GM18502 (cell line): Measurements from ENCODE around the gene S100A11.

Source experiments
- ATAC-seq: cut with Tn5 transposase; IDR thresholded peaks from one replicate; pipeline ENCODE4 v1.9.1; 2021; ENCODE audit warnings: mild to moderate bottlenecking; ENCODE audit not compliant: unreplicated experiment, poor library complexity

S100A11 gene

DNA sequence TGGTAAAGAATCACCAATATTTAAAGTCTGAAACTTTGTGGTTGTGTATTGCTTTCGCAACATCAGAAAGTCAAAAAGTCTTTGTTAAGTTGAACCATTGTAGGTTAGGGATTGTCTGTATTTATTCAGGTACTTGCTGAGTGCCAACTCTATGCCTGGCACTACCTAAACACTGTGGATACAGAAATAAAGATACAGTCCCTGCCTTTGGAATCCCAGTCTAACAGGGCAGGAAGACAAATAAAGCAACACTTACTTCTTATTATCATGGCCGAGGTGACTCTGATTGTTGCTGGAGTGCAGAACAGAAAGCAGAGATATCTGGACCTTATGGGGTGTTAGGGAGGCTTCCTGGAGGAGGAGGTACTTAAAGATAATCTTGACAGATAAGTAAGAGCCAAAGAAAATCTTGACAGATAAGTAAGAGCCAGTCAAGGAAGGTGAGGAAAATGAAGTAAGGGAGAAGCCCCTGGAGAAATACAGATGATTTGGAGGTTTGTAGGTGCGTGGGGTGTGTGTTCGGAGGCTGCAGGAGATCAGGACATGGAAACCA is 31.4 kb downstream of the S100A11 start:
- no peak for ATAC-seq

DNA sequence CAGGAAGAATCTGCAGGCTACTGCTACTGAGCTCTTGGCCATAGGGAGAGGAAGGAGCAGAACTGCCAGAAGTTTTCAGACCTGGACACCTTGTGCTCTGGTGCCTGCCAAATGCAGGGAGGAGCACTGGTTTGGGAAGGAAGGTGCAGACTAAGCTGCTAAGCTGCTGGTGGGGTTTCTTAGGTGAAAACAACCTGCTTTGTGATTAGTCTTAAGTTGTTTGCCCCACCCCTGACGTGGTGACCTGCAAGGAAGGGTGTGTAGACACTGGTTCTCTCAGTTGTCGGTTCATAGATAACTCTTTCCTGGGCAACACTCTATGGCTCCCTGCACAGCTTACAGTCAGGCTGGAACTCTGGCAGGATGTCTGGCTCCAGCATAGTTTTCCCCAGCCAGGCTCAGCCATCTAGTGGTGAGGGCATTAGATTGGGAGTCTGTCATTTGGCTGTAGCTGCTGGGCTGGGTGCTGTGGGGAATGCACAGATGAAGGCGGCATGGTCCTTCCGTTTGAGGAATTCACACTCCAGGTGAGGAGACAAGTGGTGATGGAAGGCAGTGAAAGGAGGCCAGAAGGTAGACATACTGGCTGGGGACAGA is 32.9 kb downstream of the S100A11 start:
- ATAC-seq, result no peak

DNA sequence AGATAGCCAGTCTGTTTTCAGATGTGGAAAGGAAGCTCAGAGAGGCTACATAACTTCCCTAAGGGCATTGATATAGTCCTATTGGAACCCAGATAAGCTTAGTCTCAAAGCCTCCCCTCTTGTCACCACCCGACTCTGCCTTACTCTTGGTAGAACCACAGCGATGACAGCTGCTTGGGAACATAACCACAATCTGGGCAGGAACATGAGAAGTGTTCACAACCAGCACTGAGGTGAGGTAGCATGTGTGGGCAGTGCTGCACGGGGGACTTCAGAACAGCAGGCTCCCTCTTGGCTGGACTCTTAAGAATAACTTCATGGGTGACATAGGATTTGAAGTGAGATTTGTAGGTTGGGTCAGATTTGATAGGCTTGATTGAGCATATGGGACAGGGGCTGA is 33.8 kb downstream of the S100A11 start:
- ATAC-seq, result no peak

DNA sequence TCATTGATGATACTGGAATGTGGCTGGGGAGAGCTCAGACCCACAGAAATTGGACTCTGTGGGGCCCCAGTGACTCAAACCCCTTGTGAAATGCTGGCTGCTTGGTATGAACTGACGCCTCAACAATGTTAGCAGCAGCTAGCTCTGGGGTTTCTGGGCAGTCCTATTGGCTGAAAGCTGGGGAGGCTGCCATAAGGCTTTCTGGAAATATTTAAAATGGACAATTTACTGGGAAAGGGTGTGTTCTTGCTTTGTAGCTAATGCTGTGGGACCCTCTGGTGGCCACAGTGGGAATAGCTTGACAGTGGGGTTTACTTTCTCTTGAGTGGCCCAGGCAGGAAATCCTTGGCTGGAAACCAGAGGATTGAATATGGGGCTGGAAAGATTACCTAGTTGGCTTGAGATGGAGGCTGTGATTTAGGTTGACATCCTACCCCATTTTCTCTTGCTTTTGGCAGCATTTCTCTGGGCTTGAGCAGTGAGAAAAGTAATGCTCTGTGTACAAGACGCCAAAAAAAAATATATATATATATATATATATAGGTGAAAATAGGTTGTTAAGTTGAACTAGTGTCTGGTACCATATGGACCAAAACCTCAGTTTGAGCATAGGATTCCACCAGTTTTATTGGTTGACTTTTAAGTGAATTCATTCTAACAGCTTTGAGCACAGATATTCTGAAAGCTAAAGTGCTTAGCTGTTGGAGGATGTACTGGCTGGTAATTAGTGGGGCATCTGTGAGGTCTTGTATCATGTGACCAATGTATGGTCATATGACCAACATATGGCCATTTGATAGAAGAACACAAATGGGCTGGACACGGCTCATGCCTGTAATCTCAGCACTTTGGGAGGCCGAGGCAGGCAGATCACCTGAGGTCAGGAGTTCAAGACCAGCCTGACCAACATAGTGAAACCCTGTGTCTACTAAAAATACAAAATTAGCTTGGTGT is 34.9 kb downstream of the S100A11 start:
- no peak for ATAC-seq

DNA sequence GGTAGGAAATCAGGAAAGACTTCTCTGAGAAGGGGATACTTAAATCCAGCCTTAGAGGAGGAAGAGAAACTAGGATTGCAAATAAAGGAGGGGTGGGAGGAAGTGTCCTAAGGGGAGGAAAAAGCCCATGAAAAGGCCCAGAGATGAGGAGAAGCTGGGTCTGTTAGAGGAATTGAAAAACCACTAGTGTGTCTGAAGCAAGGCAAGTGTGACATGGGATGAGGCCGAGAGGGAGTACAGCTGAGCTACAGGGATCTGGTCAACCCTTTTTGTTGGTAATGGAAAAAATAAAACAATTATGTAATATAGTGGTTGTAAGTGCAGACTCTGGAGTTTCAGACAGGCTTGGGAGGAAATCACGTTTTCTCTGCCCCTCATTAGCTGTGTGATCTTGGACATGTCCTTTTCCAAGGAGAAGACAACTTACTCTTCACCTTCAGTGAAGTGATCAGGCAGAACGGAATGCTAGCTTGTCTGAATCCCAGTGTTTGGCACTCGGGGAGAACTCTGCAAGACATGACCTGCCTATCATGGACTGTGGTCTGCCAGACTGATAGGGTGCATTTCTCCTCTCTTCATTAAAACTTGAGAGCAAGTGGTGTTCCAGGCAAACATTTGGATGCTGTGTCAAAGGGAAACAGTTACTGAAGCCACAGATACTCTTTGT is 35.7 kb downstream of the S100A11 start:
- ATAC-seq, result no peak

DNA sequence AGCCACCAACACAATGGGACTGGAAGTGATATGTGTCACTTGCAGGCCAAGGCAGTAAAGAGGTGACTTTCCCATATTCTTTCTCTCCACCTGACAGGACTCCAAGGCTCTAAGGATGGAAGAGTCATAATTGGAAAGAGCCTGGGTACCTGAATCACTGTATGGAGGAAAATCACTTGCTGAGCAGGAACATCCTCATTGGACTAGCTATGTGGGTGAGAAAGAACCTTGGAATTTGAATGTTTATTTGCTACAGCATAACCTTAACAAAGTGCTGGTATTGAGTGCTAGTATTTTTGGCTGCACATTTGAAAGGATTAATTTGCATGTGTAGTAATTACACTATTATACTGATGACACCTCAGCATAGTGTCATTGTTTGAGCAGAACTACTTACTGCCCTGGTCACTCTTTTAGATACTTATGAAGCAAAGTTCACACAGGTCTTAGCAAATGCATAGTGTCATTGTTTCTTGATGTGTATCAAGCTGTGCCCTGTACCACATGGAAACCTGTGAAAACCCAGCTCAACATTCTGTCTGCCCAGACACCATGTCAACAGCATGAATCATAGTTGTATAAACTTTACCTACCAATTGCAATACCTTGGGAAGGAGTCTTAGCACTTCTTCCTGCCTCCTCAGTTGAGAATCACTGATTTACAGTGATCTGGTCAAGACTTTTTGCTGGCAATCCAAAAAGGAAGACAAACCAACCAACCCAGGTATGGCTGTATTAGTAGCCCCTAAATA is 38.0 kb downstream of the S100A11 start:
- ATAC-seq, result no peak

DNA sequence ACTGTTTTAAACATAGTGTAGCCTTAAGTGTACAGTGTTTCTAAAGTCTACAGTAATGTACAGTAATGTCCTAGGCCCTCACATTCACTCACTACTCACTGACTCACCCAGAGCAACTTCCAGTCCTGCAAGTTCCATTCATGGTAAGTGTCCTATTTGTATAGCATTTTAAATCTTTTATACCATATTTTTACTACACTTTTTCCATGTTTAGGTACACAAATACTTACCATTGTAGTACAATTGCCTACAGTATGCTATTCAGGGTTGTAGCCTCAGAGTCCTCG is 39.6 kb downstream of the S100A11 start:
- no peak for ATAC-seq

DNA sequence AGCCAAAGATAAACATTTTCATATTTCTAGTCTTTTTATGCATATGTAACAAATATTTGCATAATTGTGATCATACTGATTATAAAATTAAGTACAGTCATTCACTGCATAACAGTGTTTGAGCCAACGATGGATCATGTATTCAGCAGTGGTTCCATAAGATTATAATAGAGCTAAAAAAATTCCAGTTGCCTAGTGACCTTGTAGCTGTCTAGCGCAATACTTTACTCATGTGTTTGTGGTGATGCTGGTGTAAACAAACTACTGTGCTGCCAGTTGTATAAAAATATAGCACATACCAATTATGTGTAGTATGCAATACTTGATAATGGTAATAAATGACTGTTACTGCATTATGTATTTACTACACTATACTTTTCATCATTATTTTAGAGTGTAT is 41.0 kb downstream of the S100A11 start:
- no peak for ATAC-seq

DNA sequence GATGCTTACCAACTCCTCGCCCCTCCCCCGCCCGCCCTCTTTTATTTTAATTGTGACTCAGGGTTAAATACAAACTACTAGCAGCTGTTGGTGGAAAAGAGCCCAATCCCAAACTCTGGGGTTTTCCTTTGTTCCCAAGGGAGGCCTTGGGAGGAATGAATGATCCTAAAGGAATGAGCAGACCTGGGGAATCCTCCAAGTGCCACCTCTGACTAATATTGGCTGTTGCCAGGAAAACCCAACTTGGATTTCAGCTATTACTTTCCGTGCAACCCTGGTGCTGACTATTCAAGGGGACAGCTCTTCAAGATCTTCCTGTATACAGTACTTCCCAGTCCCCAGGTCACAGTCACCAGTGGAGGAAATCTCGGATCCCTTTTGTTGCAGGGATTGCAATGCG is 41.8 kb downstream of the S100A11 start:
- ATAC-seq, result no peak

DNA sequence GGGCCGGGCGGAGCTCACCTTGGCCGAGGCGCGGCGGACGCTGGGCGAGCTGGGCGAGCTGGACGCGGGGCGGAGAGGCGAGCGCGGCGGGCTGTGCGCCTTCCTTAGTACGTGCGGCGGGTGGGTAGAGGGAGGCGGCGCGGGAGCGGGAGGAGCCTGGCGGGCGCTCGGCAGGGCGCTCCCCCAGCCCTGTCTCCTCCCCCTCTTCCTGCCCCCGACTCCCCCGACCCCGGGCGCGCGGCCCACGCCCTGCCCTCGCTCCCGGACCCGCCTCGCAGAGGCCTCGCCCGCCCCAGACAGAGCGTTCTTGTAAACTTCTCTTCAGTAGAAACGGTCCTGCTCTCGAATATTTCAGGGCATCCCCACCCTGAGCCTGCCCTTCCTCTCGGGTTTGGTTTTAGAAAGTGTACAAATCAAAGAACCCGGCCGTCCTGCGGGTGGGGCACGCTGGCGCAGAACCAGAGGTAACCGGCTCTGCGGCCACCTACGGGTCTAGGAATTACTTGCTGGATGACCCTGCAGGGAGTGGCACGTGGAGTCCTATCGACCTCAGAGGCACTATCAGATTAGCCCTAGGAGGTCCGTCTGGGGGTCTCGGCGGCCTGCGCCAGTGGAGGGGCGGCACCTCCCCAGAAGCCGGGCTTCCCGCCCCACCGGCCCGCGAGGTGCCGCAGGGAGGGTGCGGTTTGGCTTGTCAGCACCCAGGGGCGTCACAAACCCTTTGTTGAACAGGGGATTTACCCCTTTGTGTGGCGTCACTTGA is 42.9 kb downstream of the S100A11 start, which contains the start of gene S100A10:
TSS of gene S100A10 (minus strand) at position 126 of the 763 bp plus-strand sequence. CDS start 7,629 bp downstream, outside the sequence.
- peak; percentile 28 for ATAC-seq

DNA sequence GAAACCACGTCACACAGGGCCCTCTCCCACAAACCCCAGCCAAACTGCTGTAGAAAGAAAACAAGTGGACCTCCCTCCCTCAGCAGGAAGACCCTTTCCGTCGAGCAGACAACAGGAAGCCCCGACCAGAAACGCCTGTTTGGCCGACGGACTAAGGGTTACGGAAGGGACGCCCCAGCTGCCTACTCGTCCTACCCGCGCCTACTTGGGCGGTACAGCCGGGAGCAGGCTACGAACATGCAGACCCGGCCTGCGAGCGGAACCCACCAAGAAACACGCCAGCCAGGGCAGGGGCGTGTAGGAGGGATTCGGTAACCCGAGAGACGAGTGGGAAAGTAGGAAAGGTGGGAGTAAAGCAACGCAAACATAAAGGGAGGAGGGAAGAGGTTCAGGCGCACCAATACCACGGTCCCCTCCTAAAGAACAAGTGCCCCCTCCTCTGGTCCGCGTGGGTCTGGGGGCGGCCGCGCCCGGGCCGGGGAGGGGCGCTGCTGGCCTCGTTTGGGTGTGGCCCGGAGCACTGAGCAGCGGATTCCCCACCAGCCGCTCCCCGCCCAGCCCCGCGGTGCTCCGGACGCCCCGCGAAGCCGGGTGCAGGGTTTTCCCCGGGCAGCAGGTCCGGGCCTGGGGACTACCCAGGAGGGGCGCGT is 43.6 kb downstream of the S100A11 start:
- ATAC-seq, result peak; percentile 44

DNA sequence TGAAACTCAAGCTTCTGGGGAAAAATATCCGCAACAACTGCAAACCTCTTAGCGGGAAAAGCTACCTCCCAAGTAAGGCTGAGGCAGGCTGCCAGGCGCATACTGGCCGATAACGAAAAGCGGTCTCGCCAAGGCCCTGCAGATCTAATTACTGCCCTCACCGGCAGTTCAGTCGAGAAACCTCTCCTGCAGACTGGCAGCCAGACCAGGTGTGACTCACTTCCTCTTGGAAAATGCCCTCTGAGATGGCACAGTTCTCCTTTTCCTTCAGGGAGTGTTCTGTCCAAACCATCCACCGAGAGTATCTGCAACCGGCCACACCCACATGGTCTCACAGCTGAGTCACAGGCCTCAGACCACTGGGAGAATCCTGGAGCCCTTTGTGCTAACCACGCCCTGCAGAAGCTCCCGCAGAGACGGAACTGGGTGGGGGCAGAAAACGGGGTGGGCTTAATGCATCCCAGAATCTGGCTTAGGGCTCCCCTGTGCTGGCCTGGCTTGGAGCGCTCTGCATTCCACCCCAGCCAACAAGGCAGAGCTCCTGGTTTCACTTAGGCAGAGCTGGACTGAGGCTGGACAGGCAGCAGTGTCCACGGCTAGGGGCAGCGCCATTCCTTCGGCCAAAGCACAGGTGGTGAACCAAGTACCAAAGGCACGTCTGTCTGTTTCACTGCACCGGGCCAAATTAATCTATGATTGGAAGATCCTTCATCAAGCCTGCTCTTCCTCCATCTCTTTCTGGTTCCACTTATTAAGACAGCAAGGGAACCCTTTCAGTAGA is 44.3 kb downstream of the S100A11 start:
- ATAC-seq, result no peak

DNA sequence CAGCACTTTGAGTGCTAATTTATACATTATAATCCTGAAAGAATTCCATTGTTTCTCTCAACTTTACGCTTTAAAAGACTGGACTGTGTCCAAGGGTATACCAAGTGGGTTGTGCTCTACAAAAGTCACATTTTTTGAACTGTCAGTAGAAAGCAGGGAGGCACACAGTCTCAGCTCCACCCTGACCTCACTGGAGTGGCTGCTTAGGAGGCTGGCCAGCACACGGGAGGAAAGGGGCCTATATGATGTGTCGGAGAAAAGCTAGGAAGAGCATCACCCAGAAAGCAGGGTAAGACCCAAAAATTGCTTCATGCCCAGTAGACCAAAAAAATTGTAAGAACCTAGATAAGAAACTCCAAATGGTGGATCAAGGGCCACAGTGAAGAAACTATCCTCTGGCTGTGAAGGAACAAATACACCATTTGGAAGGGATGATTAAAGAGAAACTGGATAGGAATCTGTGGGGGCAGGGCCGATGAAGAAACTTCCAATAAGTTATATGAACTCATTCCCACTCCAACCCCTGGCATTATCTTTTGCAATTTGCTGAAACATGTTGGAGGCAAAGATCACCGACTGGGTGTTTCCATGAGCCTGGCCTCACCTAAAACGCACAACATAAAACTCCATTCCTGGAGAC is 45.0 kb downstream of the S100A11 start:
- ATAC-seq, result no peak

DNA sequence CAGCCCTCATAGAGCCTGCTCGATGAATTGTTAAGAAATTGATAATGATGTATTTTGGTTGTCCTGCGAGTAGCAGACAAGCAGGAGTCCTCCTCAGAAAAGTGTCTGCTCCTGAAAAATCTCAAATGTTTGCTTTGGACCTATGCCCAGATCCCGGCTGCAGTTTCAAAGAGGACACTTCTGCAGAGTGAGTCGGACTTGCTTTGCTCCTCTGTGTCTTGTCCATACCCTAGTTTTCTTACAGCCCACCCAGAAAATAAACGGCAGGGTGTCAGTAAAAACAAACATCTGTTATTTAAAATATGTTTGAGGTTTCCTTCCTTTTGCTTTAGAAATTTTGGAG is 46.0 kb downstream of the S100A11 start:
- no peak for ATAC-seq

DNA sequence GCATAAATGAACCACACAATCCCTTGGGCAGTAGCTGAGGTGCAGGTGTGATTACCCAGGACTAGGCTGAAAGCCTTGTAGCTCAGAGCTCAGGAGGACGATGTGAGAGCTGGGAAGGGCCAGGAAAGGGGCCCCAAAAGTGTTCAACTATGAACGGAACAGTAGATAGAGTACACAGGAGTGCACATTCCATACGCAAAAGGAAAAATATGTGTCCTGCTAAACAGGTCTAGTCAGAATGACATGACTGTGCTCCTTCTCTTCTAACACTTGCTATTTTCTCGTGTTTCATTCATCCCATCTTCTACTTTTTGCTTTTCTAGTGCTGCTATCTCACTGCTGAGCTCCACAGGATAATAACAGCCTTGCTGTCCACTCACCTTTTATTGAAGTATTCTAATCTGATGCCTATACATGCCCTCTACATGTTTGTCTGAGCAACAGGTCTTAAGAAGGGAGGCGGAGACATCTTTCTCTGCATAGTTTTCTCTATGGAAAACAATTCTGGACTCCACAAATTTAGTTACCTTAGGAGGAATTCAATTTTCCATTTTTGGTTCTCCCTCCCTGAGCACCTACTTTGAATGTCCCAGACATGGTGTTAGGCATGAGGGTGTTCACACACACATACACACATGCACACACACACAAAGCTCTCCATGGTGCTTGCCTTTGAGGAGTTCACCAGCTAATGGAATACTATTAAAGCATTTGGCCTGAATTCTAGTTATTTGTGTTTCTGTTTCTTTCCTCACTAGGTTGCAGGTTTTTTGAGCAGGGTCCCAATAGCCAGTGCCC is 46.5 kb downstream of the S100A11 start:
- ATAC-seq, result no peak

DNA sequence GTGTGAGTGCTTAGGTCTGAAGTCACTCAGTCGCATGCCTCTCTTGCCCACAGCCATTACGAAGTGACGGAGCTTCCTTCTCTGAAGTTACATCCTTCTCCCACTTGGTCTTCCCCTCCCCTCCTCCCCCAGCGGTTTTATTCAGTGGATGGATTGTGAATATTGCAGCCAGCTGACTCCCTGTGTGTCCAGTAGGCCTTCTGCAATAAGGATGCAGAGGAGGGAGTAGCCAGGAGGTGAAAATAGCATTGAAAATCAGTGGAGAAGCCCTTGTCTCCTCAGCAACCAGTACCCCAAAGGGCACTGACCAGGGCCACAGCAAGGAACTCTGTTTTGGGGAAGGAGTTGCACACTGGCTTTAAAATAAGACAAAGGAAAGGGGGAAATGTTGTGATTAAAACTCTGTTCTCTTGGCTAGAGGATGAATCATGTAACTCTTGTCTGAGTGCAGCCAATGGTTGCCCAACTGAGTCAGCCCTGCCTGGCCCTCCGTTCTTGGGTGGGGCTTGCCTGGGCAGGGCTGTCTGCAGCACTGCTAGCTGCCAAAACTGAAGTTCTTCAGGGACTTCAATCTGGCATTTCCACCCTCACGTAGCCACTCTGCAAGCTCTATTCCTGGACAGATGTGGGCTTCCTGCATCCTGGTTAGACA is 47.5 kb downstream of the S100A11 start:
- no peak for ATAC-seq
